H1 (cell line): ENCODE measurements around the gene ZFP37. TPM values are rescaled to one million over a fixed set of nuclear protein-coding genes. Genes with fewer than 3 reads are reported as not detected.

ENCODE experiments used
- polyA plus RNA-seq, 7 experiments: library from polyadenylated mRNA; depleted of rRNA in 3 of 7; stranded (reverse) in 5 of 7; unstranded in 2 of 7; fragments of >200 nt in 5 of 7; fragments of 200-250 nt in 2 of 7; gene quantifications; 1 replicate in 5 of 7; 2 replicates in 1 of 7; 4 replicates in 1 of 7; pipeline versions ENCODE4 v1.2.1 to v1.2.3, GENCODE V29; 2011 to 2013; ENCODE audit warnings: missing spikeins in 2 of 7, mixed read lengths in 2 of 7
- total RNA-seq: library from RNA; stranded (reverse); fragmentation: NEBNext Ultra II Directional; extraction: Animal tissue kit (Norgen Biotek cat#: 25700); gene quantifications from 2 replicates; pipeline ENCODE4 v1.2.1, GENCODE V29; 2021

ZFP37 gene
- total and polyA plus RNA-seq, 2 of the 8 experiments (the other 6 are each of a cell fraction or from before 2014, with no cell fraction given), result 0.38 to 5.1 TPM

Other genes with a start within 250 kb of the ZFP37 start
- not detected in 2 replicates for gene SLC46A2, start 165.8 kb downstream of the ZFP37 start, total RNA-seq
- 0.02 and 0.03 TPM in 2 replicates for gene SLC46A2, start 165.8 kb downstream of the ZFP37 start, polyA plus RNA-seq (2011; rRNA removed)
- gene ZNF883, start 44.5 kb downstream of the ZFP37 start, total RNA-seq, result 19.2 and 20.2 TPM in 2 replicates
- 4.5 and 6.1 TPM in 2 replicates for gene ZNF883, start 44.5 kb downstream of the ZFP37 start, polyA plus RNA-seq (2011; rRNA removed)
- 1.5 and 2.0 TPM in 2 replicates for gene SLC31A2, start 94.3 kb upstream of the ZFP37 start, total RNA-seq
- gene SLC31A2, start 94.3 kb upstream of the ZFP37 start, polyA plus RNA-seq (2011; rRNA removed), result 2.3 and 2.9 TPM in 2 replicates
- 13.8 and 13.9 TPM in 2 replicates for gene FKBP15, start 164.6 kb upstream of the ZFP37 start, total RNA-seq
- gene FKBP15, start 164.6 kb upstream of the ZFP37 start, polyA plus RNA-seq (2011; rRNA removed), result 9.9 and 13.1 TPM in 2 replicates
- gene SLC31A1, start 164.8 kb upstream of the ZFP37 start, total RNA-seq, result 40.7 and 40.8 TPM in 2 replicates
- 13.8 and 23.9 TPM in 2 replicates for gene SLC31A1, start 164.8 kb upstream of the ZFP37 start, polyA plus RNA-seq (2011; rRNA removed)
- 41.9 and 42.8 TPM in 2 replicates for gene CDC26, start 218.8 kb upstream of the ZFP37 start, total RNA-seq
- 15.3 and 31.5 TPM in 2 replicates for gene CDC26, start 218.8 kb upstream of the ZFP37 start, polyA plus RNA-seq (2011; rRNA removed)
- 33.4 and 36.8 TPM in 2 replicates for gene PRPF4, start 218.9 kb upstream of the ZFP37 start, total RNA-seq
- gene PRPF4, start 218.9 kb upstream of the ZFP37 start, polyA plus RNA-seq (2011; rRNA removed), result 13.6 and 15.2 TPM in 2 replicates
- not detected in 2 replicates for gene RNF183, start 246.7 kb upstream of the ZFP37 start, total RNA-seq
- gene RNF183, start 246.7 kb upstream of the ZFP37 start, polyA plus RNA-seq (2011; rRNA removed), result 0.15 and 0.41 TPM in 2 replicates